Measurements from ENCODE around the gene RTKN2.

DNA sequence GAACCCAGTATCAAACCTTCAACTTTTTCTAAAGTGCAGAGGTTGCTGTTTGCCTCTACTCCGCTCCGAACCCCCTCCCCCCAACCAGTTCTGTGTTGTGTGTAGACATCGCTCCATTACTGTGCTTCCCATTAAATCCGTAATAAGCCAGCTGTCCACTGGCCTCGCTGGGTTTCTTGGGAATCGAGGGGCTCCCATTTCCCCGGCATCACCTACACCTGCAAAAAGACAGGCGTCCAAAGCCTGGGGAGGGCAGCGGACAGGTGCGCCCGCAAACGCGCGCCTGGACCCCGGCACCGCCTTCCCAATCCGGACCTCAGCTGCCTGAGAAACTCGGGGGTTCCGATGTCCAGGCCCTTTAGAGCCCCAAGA is 631 bp downstream of the RTKN2 start:
- TF ChIP-seq CTCF (IDR thresholded peaks at IDR 0.05) (no peak), POLR2A (IDR thresholded peaks at IDR 0.05) (no peak)
